GM12801 (cell line): ENCODE data around the gene MYPN.

Experiments used
- TF ChIP-seq, protein P1 (sequence below): IDR thresholded peaks from one replicate; pipeline ENCODE4 v1.5.1; 2011; ENCODE audit warnings: control low read depth; ENCODE audit not compliant: insufficient read length; ENCODE audit errors: extremely low read depth

Gene MYPN

DNA sequence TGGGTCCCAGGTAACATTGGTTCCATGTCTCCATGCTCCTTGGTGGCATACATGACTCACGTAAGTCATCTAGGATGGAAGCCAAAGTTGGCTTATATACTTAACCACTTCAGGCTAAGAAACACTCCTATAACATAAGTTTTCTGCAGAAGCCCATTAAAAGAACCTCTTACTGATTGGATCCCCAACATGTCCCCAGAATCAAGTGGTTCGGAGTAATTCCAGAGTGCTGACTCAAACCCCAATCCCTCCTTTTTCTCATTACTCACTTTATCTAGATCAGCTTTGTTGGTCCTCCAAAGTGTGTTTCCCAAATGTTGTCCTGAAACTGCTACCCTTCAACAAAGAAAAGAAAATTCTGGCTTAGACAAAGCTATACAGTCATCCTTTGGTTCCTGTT, 132.8 kb downstream of the MYPN start:
- TF ChIP-seq, protein P1, sequence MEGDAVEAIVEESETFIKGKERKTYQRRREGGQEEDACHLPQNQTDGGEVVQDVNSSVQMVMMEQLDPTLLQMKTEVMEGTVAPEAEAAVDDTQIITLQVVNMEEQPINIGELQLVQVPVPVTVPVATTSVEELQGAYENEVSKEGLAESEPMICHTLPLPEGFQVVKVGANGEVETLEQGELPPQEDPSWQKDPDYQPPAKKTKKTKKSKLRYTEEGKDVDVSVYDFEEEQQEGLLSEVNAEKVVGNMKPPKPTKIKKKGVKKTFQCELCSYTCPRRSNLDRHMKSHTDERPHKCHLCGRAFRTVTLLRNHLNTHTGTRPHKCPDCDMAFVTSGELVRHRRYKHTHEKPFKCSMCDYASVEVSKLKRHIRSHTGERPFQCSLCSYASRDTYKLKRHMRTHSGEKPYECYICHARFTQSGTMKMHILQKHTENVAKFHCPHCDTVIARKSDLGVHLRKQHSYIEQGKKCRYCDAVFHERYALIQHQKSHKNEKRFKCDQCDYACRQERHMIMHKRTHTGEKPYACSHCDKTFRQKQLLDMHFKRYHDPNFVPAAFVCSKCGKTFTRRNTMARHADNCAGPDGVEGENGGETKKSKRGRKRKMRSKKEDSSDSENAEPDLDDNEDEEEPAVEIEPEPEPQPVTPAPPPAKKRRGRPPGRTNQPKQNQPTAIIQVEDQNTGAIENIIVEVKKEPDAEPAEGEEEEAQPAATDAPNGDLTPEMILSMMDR = no peak

DNA sequence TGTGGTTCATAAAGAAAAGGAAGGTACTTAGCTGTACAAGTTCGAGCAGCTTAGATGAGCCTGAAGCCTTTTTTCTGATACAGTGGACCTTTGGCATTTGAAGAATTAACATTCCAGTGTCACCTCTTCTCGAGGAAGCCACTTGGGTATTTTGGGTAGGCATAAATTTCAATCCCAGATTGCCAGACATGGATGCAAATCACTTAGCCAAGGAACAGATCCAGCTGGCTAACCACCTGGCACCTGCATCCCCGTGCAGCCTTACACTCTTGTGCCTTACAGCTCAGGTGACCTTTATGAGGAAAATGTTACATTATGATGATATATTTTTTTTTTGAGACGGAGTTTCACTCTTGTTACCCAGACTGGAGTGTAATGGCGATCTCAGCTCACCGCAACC, 138.6 kb downstream of the MYPN start:
- TF ChIP-seq, protein P1 = no peak

DNA sequence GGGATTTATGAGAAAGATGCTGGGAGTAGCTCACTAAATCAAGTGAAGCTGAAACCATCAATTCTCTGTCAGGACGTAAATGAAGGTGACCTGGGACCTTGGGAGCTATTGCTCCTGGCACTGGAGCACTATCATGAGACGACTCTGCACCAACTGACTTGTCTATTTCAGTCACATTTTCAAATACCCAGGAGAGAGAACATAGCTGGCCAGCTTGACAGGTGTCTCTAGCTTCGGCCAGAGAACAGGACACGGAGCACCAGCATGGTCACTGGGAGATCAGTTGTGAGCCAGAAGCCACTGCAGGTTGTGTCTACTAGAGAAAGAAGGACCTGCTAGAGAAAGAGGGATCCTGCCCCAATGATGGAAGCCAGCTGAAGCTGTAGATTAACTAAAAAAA, 140.0 kb downstream of the MYPN start:
- TF ChIP-seq, protein P1 = no peak

DNA sequence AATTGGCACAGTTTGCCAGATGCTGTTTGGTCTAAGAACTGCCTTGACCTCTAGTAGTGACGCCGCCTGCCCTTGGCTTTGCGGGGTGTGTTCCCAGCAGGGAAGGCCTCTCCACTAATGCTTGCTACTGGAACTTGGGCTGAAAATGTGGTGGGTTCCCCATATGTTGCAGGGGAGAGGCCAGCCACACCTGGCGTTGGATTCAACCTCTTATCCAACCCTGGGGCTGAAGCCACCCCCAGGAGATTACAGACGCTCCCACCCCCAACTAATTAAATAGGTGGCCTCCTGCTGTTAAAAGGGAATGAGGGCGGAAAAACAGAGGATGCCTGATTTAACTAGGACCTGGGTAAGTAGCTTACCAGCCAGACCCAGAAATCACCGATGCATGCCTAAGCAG, 141.9 kb downstream of the MYPN start:
- TF ChIP-seq, protein P1 = no peak

DNA sequence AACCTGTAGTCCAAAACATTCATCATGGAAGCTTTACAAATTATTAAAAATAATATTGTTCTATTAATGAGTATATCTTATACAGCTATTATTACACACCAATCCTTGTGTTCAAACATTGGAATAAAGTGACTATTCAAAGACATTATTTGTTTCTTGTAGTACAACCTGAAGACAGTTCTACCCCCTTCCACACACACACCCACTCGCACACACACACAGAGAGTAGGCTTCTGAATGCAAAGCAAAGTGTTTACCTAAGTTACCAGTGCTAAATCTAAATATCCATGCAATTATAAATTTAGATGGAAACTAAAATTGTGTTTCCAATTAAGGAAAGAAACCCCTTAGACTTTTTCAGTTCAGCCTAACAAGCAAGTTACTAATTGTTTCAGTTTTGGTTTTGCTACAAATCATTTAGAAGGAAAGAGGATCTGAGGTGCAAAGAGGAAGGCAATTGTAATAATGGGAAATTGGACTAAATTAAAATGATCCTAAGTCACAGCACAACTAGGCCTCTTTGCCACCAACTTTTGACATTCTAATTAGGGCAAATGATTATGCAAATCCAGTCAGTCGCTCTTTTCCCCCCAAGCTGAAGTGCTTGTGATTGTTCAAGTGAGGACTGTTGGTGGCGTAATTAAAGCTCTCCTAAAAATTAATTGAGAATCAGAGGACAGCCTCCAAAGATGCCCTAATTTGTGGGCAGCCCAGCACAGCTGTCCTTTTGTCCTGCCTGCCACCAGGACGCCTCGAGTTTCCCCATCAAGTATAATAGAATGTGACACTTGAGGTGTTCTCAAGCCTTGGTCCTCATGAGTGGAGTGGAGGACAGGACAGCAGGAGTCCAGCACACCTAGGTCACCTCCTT, 142.6 kb downstream of the MYPN start:
- TF ChIP-seq, protein P1 = no peak

DNA sequence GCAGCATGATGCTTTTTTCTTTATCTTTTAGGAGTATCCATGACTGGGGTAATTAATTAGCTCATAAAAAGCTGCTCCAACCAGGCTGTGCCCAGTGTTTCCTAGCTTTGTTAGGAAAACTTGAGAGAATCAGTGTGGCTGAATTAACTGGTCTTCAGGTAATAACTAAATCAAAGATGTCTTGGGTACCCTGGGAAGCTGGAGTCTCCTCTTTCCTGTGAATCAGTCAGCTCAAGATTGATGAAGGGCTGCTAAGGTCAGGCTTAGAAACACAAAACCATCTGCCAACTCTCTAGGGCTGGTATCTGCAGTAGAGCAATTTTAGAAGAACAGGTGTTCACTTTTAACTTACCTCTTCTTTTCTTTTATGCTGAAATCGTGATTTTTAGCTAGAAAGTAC, 144.1 kb downstream of the MYPN start:
- TF ChIP-seq, protein P1 = no peak

DNA sequence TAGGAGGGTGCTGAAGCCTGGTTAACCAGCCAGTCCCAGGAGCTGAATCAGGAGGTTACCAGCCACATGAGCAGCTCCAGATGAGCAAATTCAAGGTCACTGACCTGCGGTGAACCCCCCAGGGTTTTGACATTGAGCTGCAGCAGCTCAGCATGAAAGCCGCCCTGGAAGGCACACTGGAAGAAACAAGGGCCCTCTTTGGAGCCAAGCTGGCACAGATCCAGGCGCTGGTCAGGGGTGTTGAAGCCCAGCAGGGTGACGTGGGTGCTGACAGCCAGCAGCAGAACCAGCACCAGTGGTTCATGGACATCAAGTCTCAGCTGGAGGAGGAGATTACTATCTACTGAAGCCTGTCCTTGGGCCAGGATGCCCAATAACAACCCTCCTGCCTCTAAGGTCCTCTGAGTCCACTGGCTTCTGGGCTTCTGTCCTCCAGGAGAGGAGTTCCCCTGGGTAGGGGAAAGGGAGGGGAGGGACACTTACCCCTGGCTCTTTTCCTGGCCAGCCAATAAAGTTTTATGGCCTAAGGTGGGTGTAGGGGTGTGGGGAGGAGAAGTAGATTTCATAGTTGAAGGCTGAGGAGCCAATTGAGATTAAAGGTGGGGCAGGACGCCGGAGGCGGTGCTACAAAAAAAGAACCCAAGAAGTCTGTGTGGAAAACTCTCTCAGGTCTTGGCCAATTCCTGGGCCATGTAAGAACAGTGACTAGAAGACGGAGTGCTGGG, 152.0 kb downstream of the MYPN start:
- TF ChIP-seq, protein P1 = no peak
